Sigmoid colon (tissue), 7 donors: ENCODE results near the gene ANGPT4. TPM values are rescaled to one million over a fixed set of nuclear protein-coding genes. Genes with fewer than 3 reads are reported as not detected.

ENCODE experiments used
- DNase-seq: peaks from one replicate; pipeline ENCODE4 v3.0.0-alpha.2; 2019
- H3K27ac ChIP-seq, 4 donors: fragments of 200-600 bp; sonication (generic); one replicate each; pipeline ENCODE4 v1.5.1; 2016 to 2019; ENCODE audit warnings: mild to moderate bottlenecking in 1 of 4
- H3K27me3 ChIP-seq, 3 donors: fragments of 200-600 bp; sonication (generic); one replicate each; pipeline ENCODE4 v1.5.1; 2019; ENCODE audit warnings: mild to moderate bottlenecking in 1 of 3
- H3K36me3 ChIP-seq, 4 donors: fragments of 200-600 bp; sonication (generic); one replicate each; pipeline ENCODE4 v1.5.1; 2016 to 2019
- H3K4me1 ChIP-seq, 4 donors: fragments of 200-600 bp; sonication (generic); one replicate each; pipeline ENCODE4 v1.5.1; 2017 to 2019
- H3K4me3 ChIP-seq, 4 donors: fragments of 200-600 bp; sonication (generic); one replicate each; pipeline ENCODE4 v1.5.1; 2017 to 2019; ENCODE audit warnings: mild to moderate bottlenecking in 2 of 4, moderate library complexity in 1 of 4
- H3K9me3 ChIP-seq, 4 donors: fragments of 200-600 bp in 3 of 4; sonication (generic) in 3 of 4; one replicate each; pipeline versions ENCODE4 v1.5.1 to v1.6.1; 2013 to 2019
- CTCF ChIP-seq, 4 experiments: fragments of 450-650 bp in 3 of 4; fragments of 200-600 bp in 1 of 4; IDR thresholded peaks; one replicate each; pipeline ENCODE4 v1.5.1; 2016 to 2019; ENCODE audit warnings: antibody characterized with exemption in 4 of 4, mild to moderate bottlenecking in 3 of 4, moderate library complexity in 2 of 4
- EP300 ChIP-seq, 4 donors: sonication (generic); formaldehyde crosslinking; IDR thresholded peaks; one replicate each; pipeline ENCODE4 v1.6.1; 2017; ENCODE audit warnings: antibody characterized with exemption in 4 of 4
- POLR2A ChIP-seq, 2 donors: fragments of 450-650 bp; IDR thresholded peaks; one replicate each; pipeline ENCODE4 v1.6.1; 2016; ENCODE audit warnings: antibody characterized with exemption in 2 of 2, mild to moderate bottlenecking in 2 of 2, moderate library complexity in 2 of 2
- POLR2AphosphoS5 ChIP-seq, 4 donors: sonication (generic); formaldehyde crosslinking; IDR thresholded peaks; one replicate each; pipeline ENCODE4 v1.6.1; 2017; ENCODE audit warnings: antibody characterized with exemption in 4 of 4
- WGBS, 2 donors: extraction: QIAGEN DNeasy Blood & Tissue Kit; methylation state at CpG; one replicate each; pipeline ENCODE4 v1.1.7; 2013; 5-methylcytosine and 5-hydroxymethylcytosine counted together
- intact Hi-C: fragments of 100-400 bp; cut with DNase I; formaldehyde crosslinking; loops from one replicate; pipeline ENCODE4 v1.15.1; 2023
- polyA plus RNA-seq, 3 donors: library from polyadenylated mRNA; stranded (reverse); fragments of 200-250 nt; gene quantifications; one replicate each; pipeline ENCODE4 v1.2.3, GENCODE V29; 2013
- total RNA-seq, 4 donors: library from RNA; depleted of rRNA; stranded (reverse); fragments of >200 nt; gene quantifications; one replicate each; pipeline ENCODE4 v1.1.0, GENCODE V29; 2016
- donor health status: healthy with polysubstance abuse.
- donor health status: Bipolar disorder and iron deficiency.
- donor health status: healthy.

The ANGPT4 gene
- total and polyA plus RNA-seq, 7 donors: under 0.01 to 0.28 (median 0.23) TPM; not detected in 3

- Histone ChIP-seq H3K9me3 (no peaks in the 10 kb centered on the region), H3K36me3 (no peaks in the 10 kb centered on the region), H3K27me3 (peaks cover 0 to 35% (median 26%) of the 10 kb centered on the region in 3 donors), H3K4me3 (no peak overlapping the region), H3K4me1 (no peaks in the 10 kb centered on the region), H3K27ac (no peak overlapping the region)
- no peak for TF ChIP-seq EP300 (IDR thresholded peaks at IDR 0.05)
- no peak for TF ChIP-seq CTCF (IDR thresholded peaks at IDR 0.05)
- no peak for TF ChIP-seq POLR2A (IDR thresholded peaks at IDR 0.05)
- no peak for TF ChIP-seq POLR2AphosphoS5 (IDR thresholded peaks at IDR 0.05)
- intact Hi-C loops: loop anchor here (10.0 kb wide), 1 partner anchor 263 kb away; no protein-coding TSS in a partner anchor
- no peak for DNase-seq
- WGBS, 2 donors: 85% methylated on average over 21 of the region's 21 CpGs
Observed at GRCh38 chr20:951384-952169, 35.4 kb upstream of the ANGPT4 start.

- DNase-seq: no peak
Observed at GRCh38 chr20:949717-950116, 33.6 kb upstream of the ANGPT4 start.

GRCh38 chr20:946826-947225 lies 30.7 kb upstream of the ANGPT4 start:
- no peak for DNase-seq
- TF ChIP-seq CTCF (IDR thresholded peaks at IDR 0.05) (no peak), POLR2AphosphoS5 (IDR thresholded peaks at IDR 0.05) (no peak), EP300 (IDR thresholded peaks at IDR 0.05) (no peak), POLR2A (IDR thresholded peaks at IDR 0.05) (no peak)
- Histone ChIP-seq H3K4me3 (no peak overlapping the region), H3K36me3 (no peaks in the 10 kb centered on the region), H3K4me1 (no peaks in the 10 kb centered on the region), H3K9me3 (no peaks in the 10 kb centered on the region), H3K27ac (no peak overlapping the region), H3K27me3 (peaks cover 0 to 23% (median 10%) of the 10 kb centered on the region in 3 donors)
- intact Hi-C loops: no loop called here
- 74 to 84% methylated on average over 8 of the region's 8 CpGs for WGBS, 2 donors

More at GRCh38 chr20:949717-950116, 33.6 kb upstream of the ANGPT4 start:
- Histone ChIP-seq H3K27me3 (peaks cover 0 to 31% (median 10%) of the 10 kb centered on the region in 3 donors), H3K27ac (no peak overlapping the region), H3K36me3 (no peaks in the 10 kb centered on the region), H3K4me1 (no peaks in the 10 kb centered on the region), H3K4me3 (no peak overlapping the region), H3K9me3 (no peaks in the 10 kb centered on the region)
- intact Hi-C loops: loop anchor here (10.0 kb wide), 1 partner anchor 265 kb away; no protein-coding TSS in a partner anchor
- TF ChIP-seq EP300 (IDR thresholded peaks at IDR 0.05) (no peak), POLR2AphosphoS5 (IDR thresholded peaks at IDR 0.05) (no peak), CTCF (IDR thresholded peaks at IDR 0.05) (no peak), POLR2A (IDR thresholded peaks at IDR 0.05) (no peak)
- 88 to 93% methylated on average over 7 of the region's 7 CpGs for WGBS, 2 donors

GRCh38 chr20:945841-946240 lies 29.7 kb upstream of the ANGPT4 start:
- no peaks in the 10 kb centered on the region for H3K4me1 ChIP-seq
- no peak for TF ChIP-seq EP300 (IDR thresholded peaks at IDR 0.05)
- no peak for TF ChIP-seq CTCF (IDR thresholded peaks at IDR 0.05)
- no peak for TF ChIP-seq POLR2A (IDR thresholded peaks at IDR 0.05)
- TF ChIP-seq POLR2AphosphoS5 (IDR thresholded peaks at IDR 0.05): no peak
- H3K4me3 ChIP-seq: no peak overlapping the region
- DNase-seq: no peak
- no peaks in the 10 kb centered on the region for H3K9me3 ChIP-seq
- intact Hi-C loops: no loop called here
- 94% methylated on average over 13 of the region's 13 CpGs for WGBS, 2 donors
- H3K36me3 ChIP-seq: no peaks in the 10 kb centered on the region
- peaks cover 0 to 23% (median 10%) of the 10 kb centered on the region in 3 donors for H3K27me3 ChIP-seq
- H3K27ac ChIP-seq: no peak overlapping the region
